GM12865 (cell line): ENCODE data around the gene WDFY3.
"Not testable (repeated sequence)": the region's sequence is repeated elsewhere in the genome, so short reads cannot be mapped to it uniquely, and the experiment has no call there.

ENCODE experiments used
- DNase-seq: peaks from one replicate; pipeline ENCODE4 v3.0.0; 2010; ENCODE audit warnings: low read depth
- H3K4me3 ChIP-seq: 2 replicates; pipeline ENCODE4 v1.5.1; 2011; ENCODE audit warnings: mild to moderate bottlenecking, low read depth, low read length, control low read depth
- CTCF ChIP-seq: IDR thresholded peaks from 2 replicates; pipeline ENCODE4 v1.5.1; 2011; ENCODE audit warnings: low read length, control low read depth, low read depth, inconsistent platforms; ENCODE audit not compliant: insufficient read depth; ENCODE audit errors: missing control alignments

Gene WDFY3

GRCh38 chr4:84669201-84669600, 297.3 kb downstream of the WDFY3 start:
- no peak for TF ChIP-seq CTCF
- no peak overlapping the region for H3K4me3 ChIP-seq
- DNase-seq, result peak; percentile 13

DNA sequence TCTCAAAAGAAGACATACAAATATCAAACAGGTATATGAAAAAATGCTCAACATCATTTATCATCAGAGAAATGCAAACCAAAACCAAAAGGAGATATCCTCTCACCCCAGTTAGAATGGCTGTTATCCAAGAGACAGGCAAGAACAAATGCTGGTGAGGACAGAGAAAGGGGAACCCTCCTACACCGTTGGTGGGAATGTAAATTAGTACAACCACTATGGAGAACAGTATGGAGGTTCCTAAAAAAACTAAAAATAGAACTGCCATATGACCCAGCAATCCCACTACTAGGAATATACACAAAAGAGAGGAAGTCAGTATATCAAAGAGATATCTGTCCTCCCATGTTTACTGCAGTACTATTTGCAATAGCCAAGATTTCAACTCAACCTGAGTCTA, 300.1 kb downstream of the WDFY3 start:
- TF ChIP-seq CTCF, result no peak
- DNase-seq, result no peak
- H3K4me3 ChIP-seq, result no peak overlapping the region

DNA sequence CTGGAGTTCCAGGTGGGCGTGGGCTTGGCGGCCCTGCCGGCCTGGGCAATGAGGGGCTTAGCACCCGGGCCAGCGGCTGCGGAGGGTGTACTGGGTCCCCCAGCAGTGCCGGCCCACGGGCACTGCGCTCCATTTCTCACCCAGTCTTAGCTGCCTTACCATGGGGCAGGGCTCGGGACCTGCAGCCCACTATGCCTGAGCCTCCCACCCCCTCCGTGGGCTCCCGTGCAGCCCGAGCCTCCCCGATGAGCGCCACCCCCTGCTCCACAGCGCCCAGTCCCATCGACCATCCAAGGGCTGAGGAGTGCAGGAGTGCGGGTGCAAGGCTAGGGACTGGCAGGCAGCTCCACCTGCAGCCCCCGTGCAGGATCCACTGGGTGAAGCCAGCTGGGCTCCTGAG, 301.7 kb downstream of the WDFY3 start:
- not testable (repeated sequence) for DNase-seq, H3K4me3 ChIP-seq

DNA sequence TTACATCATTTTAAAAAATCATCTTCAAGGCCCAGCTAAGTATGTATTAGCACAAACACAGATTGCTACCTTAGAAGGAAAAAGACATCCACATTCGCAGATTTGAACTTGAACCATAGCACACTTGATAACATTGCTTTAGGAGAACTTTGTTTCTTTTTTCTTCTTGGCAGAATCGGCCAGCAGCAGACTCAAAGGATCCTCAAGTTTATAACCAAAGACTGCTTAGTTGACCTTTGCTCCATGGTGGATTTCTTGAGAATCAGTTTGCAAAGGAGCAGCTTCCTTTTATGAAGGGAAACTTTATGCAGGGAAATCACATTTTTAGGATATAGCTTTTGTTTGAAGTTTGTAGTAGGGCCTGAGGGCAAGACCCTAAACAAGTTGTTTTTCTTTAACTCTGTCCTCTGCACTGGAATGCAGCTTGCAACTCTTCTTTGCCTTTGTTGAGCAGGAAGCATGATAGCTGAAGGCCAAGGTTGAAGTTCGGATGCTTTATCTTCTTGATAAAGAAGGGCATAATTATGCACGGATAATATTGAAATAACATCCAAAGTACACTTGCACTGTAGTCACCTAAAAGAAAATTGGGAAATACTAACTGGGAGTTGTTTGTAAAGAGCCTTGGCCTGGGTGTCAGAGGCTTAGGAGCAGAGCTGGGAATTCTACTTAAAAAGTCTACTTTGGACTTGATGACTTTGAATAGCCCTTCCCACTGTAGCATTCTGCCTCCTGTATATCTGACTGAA, 305.1 kb downstream of the WDFY3 start:
- DNase-seq, result no peak
- no peak for TF ChIP-seq CTCF
- no peak overlapping the region for H3K4me3 ChIP-seq

- no peak for TF ChIP-seq CTCF
- H3K4me3 ChIP-seq, result no peak overlapping the region
- no peak for DNase-seq
Measured at GRCh38 chr4:84660606-84661005, 305.9 kb downstream of the WDFY3 start.

DNA sequence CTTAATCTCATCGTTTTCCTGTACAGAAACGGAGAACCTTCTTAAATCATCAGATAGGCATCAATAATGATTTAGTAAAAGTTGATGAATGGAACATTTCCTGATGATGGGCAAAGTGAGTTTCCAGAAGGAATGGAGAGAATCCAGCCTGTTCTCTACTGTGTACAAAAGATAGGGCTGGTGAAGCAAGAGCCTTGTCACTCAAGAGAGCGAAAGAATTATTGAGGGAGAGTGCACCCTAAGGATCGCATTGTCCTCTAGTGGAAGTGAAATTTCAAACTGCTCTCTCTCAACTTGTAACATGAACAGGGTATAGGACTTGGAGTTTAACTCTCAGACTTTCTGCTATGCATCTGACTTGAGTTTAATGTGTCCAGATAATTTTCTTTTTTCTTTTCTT, 314.0 kb downstream of the WDFY3 start:
- H3K4me3 ChIP-seq, result no peak overlapping the region
- no peak for DNase-seq
- TF ChIP-seq CTCF, result no peak

- TF ChIP-seq CTCF, result no peak
- no peak for DNase-seq
- H3K4me3 ChIP-seq, result no peak overlapping the region
Measured at GRCh38 chr4:84651499-84651898, 315.0 kb downstream of the WDFY3 start.
